HepG2 (cell line): ENCODE data around the gene CORO1C. TPM values are rescaled to one million over a fixed set of nuclear protein-coding genes. Genes with fewer than 3 reads are reported as not detected.

Source experiments
- ATAC-seq: fragments of 200-7000 bp; cut with Tn5 transposase; 3 replicates; pipeline ENCODE4 v1.9.1; 2020; ENCODE audit warnings: mild to moderate bottlenecking, moderate library complexity
- BruUV-seq: library from RNA; stranded (reverse); fragments of 400-500 nt; replicated peaks from 2 replicates; lab custom pipeline; 2021; lab: Mats Ljungman, UMichigan
- CTCF ChIA-PET: fragments of 300-600 bp; formaldehyde crosslinking; extraction: SDS; loops from one replicate; lab custom pipeline; 2021; ENCODE audit warnings: low total read pairs, inconsistent platforms, low intra/inter-chr PET ratio; lab: Yijun Ruan, JAX
- POLR2A ChIA-PET: fragments of 350-600 bp; sonication (Branson Sonifier 250); formaldehyde crosslinking; loops from one replicate; lab custom pipeline; 2020; ENCODE audit warnings: antibody characterized with exemption, inconsistent platforms; lab: Yijun Ruan, JAX
- DNase-seq: peaks from one replicate; pipeline ENCODE4 v3.0.0-alpha.2; 2015; ENCODE audit warnings: low spot score
- FAIRE-seq: peaks from 3 replicates; lab custom pipeline; 2011; peaks lifted over from hg19 to GRCh38; lab: Jason Lieb, UNC
- H2AFZ ChIP-seq: one replicate; pipeline ENCODE4 v1.6.1; 2011; ENCODE audit warnings: low read length, inconsistent platforms
- H3K27ac ChIP-seq: fragments of 300-600 bp; 3 replicates; pipeline ENCODE4 v1.8.0; 2011; ENCODE audit warnings: mixed run types, mild to moderate bottlenecking, mixed read lengths, low read length, inconsistent platforms; ENCODE audit not compliant: insufficient read depth; ENCODE audit errors: extremely low read length
- H3K27me3 ChIP-seq, 2 experiments: fragments of 200-600 bp in 1 of 2; 2 replicates in 1 of 2; 3 replicates in 1 of 2; pipeline versions ENCODE4 v1.6.0 to v1.8.0; 2011; ENCODE audit warnings: low read length in 2 of 2, mild to moderate bottlenecking in 2 of 2, moderate library complexity in 2 of 2, inconsistent platforms in 1 of 2; ENCODE audit not compliant: insufficient read depth in 2 of 2, control insufficient read depth in 1 of 2
- H3K36me3 ChIP-seq, 2 experiments: fragments of 200-600 bp in 1 of 2; replicated peaks in 1 of 2; 2 replicates in 1 of 2; 3 replicates in 1 of 2; pipeline versions ENCODE4 v1.5.1 to v1.8.0; 2011; ENCODE audit warnings: low read length in 2 of 2, inconsistent platforms in 1 of 2; ENCODE audit not compliant: insufficient read depth in 2 of 2, control insufficient read depth in 1 of 2
- H3K4me1 ChIP-seq: 2 replicates; pipeline ENCODE4 v1.5.1; 2012; ENCODE audit warnings: low read length, inconsistent platforms; ENCODE audit not compliant: insufficient read depth
- H3K4me2 ChIP-seq: 2 replicates; pipeline ENCODE4 v1.6.0; 2011; ENCODE audit warnings: low read depth, low read length, inconsistent platforms
- H3K4me3 ChIP-seq, 3 experiments: fragments of 200-600 bp in 1 of 3; sonication (generic), shearing (Covaris generic) in 1 of 3; replicated peaks in 1 of 3; 2 replicates each; pipeline ENCODE4 v1.5.1; 2011 to 2016; ENCODE audit warnings: low read length in 3 of 3, inconsistent platforms in 2 of 3, low read depth in 2 of 3, mild to moderate bottlenecking in 2 of 3, control low read depth in 1 of 3, mixed read lengths in 1 of 3; ENCODE audit not compliant: insufficient read depth in 1 of 3
- H3K79me2 ChIP-seq: one replicate; pipeline ENCODE4 v1.6.1; 2011; ENCODE audit warnings: low read length, inconsistent platforms; ENCODE audit not compliant: insufficient read depth
- H3K9ac ChIP-seq: 2 replicates; pipeline ENCODE4 v1.6.0; 2011; ENCODE audit warnings: mild to moderate bottlenecking, low read depth, low read length, inconsistent platforms; ENCODE audit not compliant: insufficient read depth
- H3K9me3 ChIP-seq: 2 replicates; pipeline ENCODE4 v1.5.1; 2012; ENCODE audit warnings: mild to moderate bottlenecking, low read length
- H4K20me1 ChIP-seq: 2 replicates; pipeline ENCODE4 v1.6.0; 2011; ENCODE audit warnings: inconsistent platforms, mild to moderate bottlenecking, low read length, moderate library complexity; ENCODE audit not compliant: insufficient read depth
- CENPT ChIP-seq: sonication (generic); formaldehyde crosslinking; IDR thresholded peaks from 2 replicates; pipeline ENCODE4 v1.8.0; 2022; ENCODE audit warnings: low read depth, mild to moderate bottlenecking, moderate library complexity, missing genetic modification reagents
- HNRNPL ChIP-seq: fragments of 200-400 bp; formaldehyde crosslinking; IDR thresholded peaks from 2 replicates; pipeline ENCODE4 v1.6.1; 2017; ENCODE audit warnings: mild to moderate bottlenecking, low read depth, low read length
- MTF2 ChIP-seq: sonication (generic); formaldehyde crosslinking; IDR thresholded peaks from 2 replicates; pipeline ENCODE4 v1.5.0; 2020; ENCODE audit warnings: missing genetic modification reagents, borderline replicate concordance
- SRSF4 ChIP-seq: fragments of 200-400 bp; formaldehyde crosslinking; IDR thresholded peaks from one replicate; pipeline ENCODE4 v1.6.1; 2018; ENCODE audit warnings: mild to moderate bottlenecking, low read depth, low read length, moderate library complexity; ENCODE audit not compliant: poor library complexity, severe bottlenecking
- ZBTB44 ChIP-seq: sonication (generic); formaldehyde crosslinking; IDR thresholded peaks from 2 replicates; pipeline ENCODE4 v1.4.0; 2020; ENCODE audit warnings: missing genetic modification reagents
- ZBTB46 ChIP-seq: sonication (generic); formaldehyde crosslinking; IDR thresholded peaks from 2 replicates; pipeline ENCODE4 v1.4.0; 2020; ENCODE audit warnings: mild to moderate bottlenecking, missing genetic modification reagents, borderline replicate concordance
- ZBTB8A ChIP-seq: sonication (generic); formaldehyde crosslinking; IDR thresholded peaks from 2 replicates; pipeline ENCODE4 v1.4.0; 2020; ENCODE audit warnings: mild to moderate bottlenecking, low read depth, missing genetic modification reagents, borderline replicate concordance
- ZFP90 ChIP-seq: sonication (generic); formaldehyde crosslinking; IDR thresholded peaks from 2 replicates; pipeline ENCODE4 v1.8.0; 2022; ENCODE audit warnings: missing genetic modification reagents, mild to moderate bottlenecking, inconsistent platforms, borderline replicate concordance
- ZFY ChIP-seq: sonication (generic); formaldehyde crosslinking; IDR thresholded peaks from 2 replicates; pipeline ENCODE4 v1.4.0; 2020; ENCODE audit warnings: missing genetic modification reagents
- ZNF121 ChIP-seq: sonication (generic); formaldehyde crosslinking; IDR thresholded peaks from 2 replicates; pipeline ENCODE4 v1.5.0; 2020; ENCODE audit warnings: mild to moderate bottlenecking, missing genetic modification reagents
- ZNF776 ChIP-seq: sonication (generic); formaldehyde crosslinking; IDR thresholded peaks from 2 replicates; pipeline ENCODE4 v1.4.0; 2020; ENCODE audit warnings: mild to moderate bottlenecking, missing genetic modification reagents
- ZXDC ChIP-seq: sonication (generic); formaldehyde crosslinking; IDR thresholded peaks from 2 replicates; pipeline ENCODE4 v1.5.0; 2020; ENCODE audit warnings: mild to moderate bottlenecking, missing genetic modification reagents
- WGBS: methylation state at CpG from one replicate; pipeline ENCODE4 v1.1.6; 2017; ENCODE audit warnings: low lambda C conversion rate; 5-methylcytosine and 5-hydroxymethylcytosine counted together
- in situ Hi-C: cut with HindIII; loops from 2 replicates; pipeline ENCODE4 v1.10.0; 2017; ENCODE audit warnings: low pct_unique_long_range_greater_than_20kb; ENCODE audit not compliant: extremely low pct_ligation_motif_present
- intact Hi-C: fragments of 100-400 bp; cut with micrococcal nuclease; formaldehyde crosslinking; loops from one replicate; pipeline ENCODE4 v1.10.0; 2022; ENCODE audit not compliant: unreplicated experiment
- polyA plus RNA-seq, 8 experiments: library from polyadenylated mRNA; depleted of rRNA in 3 of 8; stranded (reverse) in 7 of 8; unstranded in 1 of 8; fragments of >200 nt; fragmentation: Illumina TruSeq in 4 of 8; extraction: Trizol in 4 of 8; gene quantifications; 2 replicates each; pipeline versions ENCODE4 v1.2.1 to v1.2.3, GENCODE V29; 2011 to 2016; ENCODE audit warnings: low read depth in 4 of 8, missing spikeins in 1 of 8, mixed read lengths in 1 of 8; ENCODE audit not compliant: insufficient read depth in 1 of 8
- total RNA-seq, 5 experiments: library from RNA; depleted of rRNA; stranded (reverse); fragments of >200 nt; fragmentation: Illumina TruSeq; extraction: Trizol; gene quantifications; 2 replicates each; pipeline ENCODE4 v1.2.3, GENCODE V29; 2016; ENCODE audit warnings: low read depth in 1 of 5

Gene CORO1C
- total and polyA plus RNA-seq, 2 of the 13 experiments (the other 11 are each of a cell fraction or from before 2014, with no cell fraction given) = 73.7 to 131 TPM

GRCh38 chr12:108627134-108627920 lies 104.0 kb downstream of the CORO1C start:
- Histone ChIP-seq H3K27me3 (peaks cover 2 to 24% of the 10 kb centered on the region in 2 experiments; a peak in 3 of 5 replicates), H4K20me1 (no peaks in the 10 kb centered on the region), H3K27ac (no peak overlapping the region), H3K9ac (no peak overlapping the region), H3K4me3 (no peak overlapping the region), H2AFZ (no peak overlapping the region), H3K79me2 (no peaks in the 10 kb centered on the region), H3K9me3 (no peaks in the 10 kb centered on the region), H3K36me3 (no peaks in the 10 kb centered on the region), H3K4me2 (no peak overlapping the region), H3K4me1 (peaks cover 23% of the 10 kb centered on the region)
- in situ Hi-C loops (no loop called here), intact Hi-C loops (no loop called here)
- no peak for FAIRE-seq
- TF ChIP-seq ZNF121 (CRISPR knock-in tag) (no peak), ZFY (CRISPR knock-in tag) (no peak), SRSF4 (no peak), HNRNPL (no peak), ZXDC (CRISPR knock-in tag) (no peak), ZBTB8A (CRISPR knock-in tag) (no peak), ZBTB46 (CRISPR knock-in tag) (no peak), ZNF776 (CRISPR knock-in tag) (no peak), CENPT (CRISPR knock-in tag) (no peak), MTF2 (no peak), ZFP90 (CRISPR knock-in tag) (no peak), ZBTB44 (CRISPR knock-in tag) (no peak)
- no TSS peak for BruUV-seq
- no peak for ATAC-seq
- CTCF ChIA-PET = no interaction called here
- DNase-seq = no peak
- POLR2A ChIA-PET = interaction anchor here (0.8 to 1.3 kb wide), 2 partner anchors 7 to 65 kb away, joined by 3 read pairs; partner anchors contain the start of gene ISCU
- WGBS = 47% methylated on average over 7 of the region's 8 CpGs
